H9 (cell line): ENCODE measurements around the gene TBC1D5. TPM values are rescaled to one million over a fixed set of nuclear protein-coding genes. Genes with fewer than 3 reads are reported as not detected.

ENCODE experiments used
- DNase-seq: peaks from one replicate; pipeline ENCODE4 v3.0.0-alpha.2; 2017
- H2AFZ ChIP-seq: one replicate; pipeline ENCODE4 v1.6.1; 2013; ENCODE audit warnings: mild to moderate bottlenecking, low read length, control low read depth, moderate library complexity
- H2AK5ac ChIP-seq: 2 replicates; pipeline ENCODE4 v1.6.1; 2013; ENCODE audit warnings: low read length, control low read depth, mixed read lengths; ENCODE audit not compliant: insufficient read length
- H2BK120ac ChIP-seq: one replicate; pipeline ENCODE4 v1.6.1; 2013; ENCODE audit warnings: low read depth, mild to moderate bottlenecking, low read length, control low read depth, inconsistent platforms; ENCODE audit not compliant: poor library complexity, severe bottlenecking
- H2BK12ac ChIP-seq: 2 replicates; pipeline ENCODE4 v1.6.1; 2013; ENCODE audit warnings: low read length, control low read depth, mixed read lengths, low read depth; ENCODE audit not compliant: insufficient read length
- H2BK15ac ChIP-seq: 2 replicates; pipeline ENCODE4 v1.6.1; 2013; ENCODE audit warnings: low read depth, low read length, control low read depth
- H2BK20ac ChIP-seq: one replicate; pipeline ENCODE4 v1.6.1; 2013; ENCODE audit warnings: low read depth, mild to moderate bottlenecking, low read length, control low read depth, inconsistent platforms; ENCODE audit not compliant: poor library complexity, severe bottlenecking
- H2BK5ac ChIP-seq: 2 replicates; pipeline ENCODE4 v1.6.1; 2013; ENCODE audit warnings: low read length, control low read depth, mixed read lengths; ENCODE audit not compliant: insufficient read length
- H3K14ac ChIP-seq: 2 replicates; pipeline ENCODE4 v1.6.1; 2013; ENCODE audit warnings: low read length, control low read depth; ENCODE audit not compliant: insufficient read depth
- H3K18ac ChIP-seq: 2 replicates; pipeline ENCODE4 v1.6.1; 2013; ENCODE audit warnings: low read depth, mild to moderate bottlenecking, mixed read lengths, low read length, control low read depth; ENCODE audit not compliant: insufficient read length
- H3K23ac ChIP-seq: 2 replicates; pipeline ENCODE4 v1.6.1; 2013; ENCODE audit warnings: low read length, control low read depth, mixed read lengths, low read depth; ENCODE audit not compliant: insufficient read length
- H3K23me2 ChIP-seq: 2 replicates; pipeline ENCODE4 v1.6.1; 2013; ENCODE audit warnings: low read depth, mild to moderate bottlenecking, mixed read lengths, low read length, control low read depth; ENCODE audit not compliant: insufficient read length, poor library complexity, severe bottlenecking
- H3K27ac ChIP-seq: 2 replicates; pipeline ENCODE4 v1.5.1; 2013; ENCODE audit warnings: low read length, control low read depth, mixed read lengths, low read depth; ENCODE audit not compliant: insufficient read length
- H3K27me3 ChIP-seq: 2 replicates; pipeline ENCODE4 v1.6.1; 2013; ENCODE audit warnings: low read length, control low read depth, inconsistent platforms; ENCODE audit not compliant: insufficient read depth
- H3K4ac ChIP-seq: 2 replicates; pipeline ENCODE4 v1.6.1; 2013; ENCODE audit warnings: low read depth, mild to moderate bottlenecking, control low read depth, inconsistent platforms, low read length, moderate library complexity
- H3K4me1 ChIP-seq: 2 replicates; pipeline ENCODE4 v1.6.1; 2013; ENCODE audit warnings: low read length, control low read depth, inconsistent platforms; ENCODE audit not compliant: insufficient read depth
- H3K4me2 ChIP-seq: 2 replicates; pipeline ENCODE4 v1.6.1; 2013; ENCODE audit warnings: low read length, control low read depth, mixed read lengths; ENCODE audit not compliant: insufficient read length, insufficient read depth
- H3K56ac ChIP-seq: 2 replicates; pipeline ENCODE4 v1.6.1; 2013; ENCODE audit warnings: low read depth, mild to moderate bottlenecking, mixed read lengths, low read length, control low read depth; ENCODE audit not compliant: insufficient read length
- H3K79me1 ChIP-seq: 2 replicates; pipeline ENCODE4 v1.6.1; 2013; ENCODE audit warnings: low read depth, mild to moderate bottlenecking, moderate library complexity, low read length, control low read depth, inconsistent platforms; ENCODE audit not compliant: insufficient read depth, poor library complexity, severe bottlenecking
- H3K79me2 ChIP-seq: 2 replicates; pipeline ENCODE4 v1.6.1; 2013; ENCODE audit warnings: low read length, control low read depth, inconsistent platforms; ENCODE audit not compliant: insufficient read depth
- H3K9ac ChIP-seq: 2 replicates; pipeline ENCODE4 v1.6.1; 2013; ENCODE audit warnings: low read length, control low read depth, mixed read lengths; ENCODE audit not compliant: insufficient read length; ENCODE audit errors: extremely low read depth
- H3K9me3 ChIP-seq: one replicate; pipeline ENCODE4 v1.6.1; 2013; ENCODE audit warnings: low read depth, low read length, inconsistent platforms; ENCODE audit not compliant: control insufficient read depth
- H3T11ph ChIP-seq: one replicate; pipeline ENCODE4 v1.6.1; 2013; ENCODE audit warnings: mild to moderate bottlenecking, low read length, control low read depth, inconsistent platforms
- H4K20me1 ChIP-seq: one replicate; pipeline ENCODE4 v1.6.1; 2013; ENCODE audit not compliant: control insufficient read depth, insufficient read length, insufficient read depth
- H4K5ac ChIP-seq: 2 replicates; pipeline ENCODE4 v1.6.1; 2013; ENCODE audit warnings: low read depth, mild to moderate bottlenecking, mixed read lengths, low read length, control low read depth; ENCODE audit not compliant: insufficient read length
- H4K8ac ChIP-seq: replicated peaks from 2 replicates; pipeline ENCODE4 v1.6.1; 2013; ENCODE audit warnings: low read length, control low read depth, mixed read lengths, low read depth; ENCODE audit not compliant: insufficient read length
- H4K91ac ChIP-seq: 2 replicates; pipeline ENCODE4 v1.6.1; 2013; ENCODE audit warnings: low read depth, mild to moderate bottlenecking, moderate library complexity, mixed read lengths, low read length, control low read depth; ENCODE audit not compliant: insufficient read length
- H3K27ac Mint-ChIP-seq, 3 experiments: 2 replicates in 2 of 3; 3 replicates in 1 of 3; pipeline ENCODE4 v1.8.0; 2020 to 2021; ENCODE audit warnings: mixed read lengths in 3 of 3, mild to moderate bottlenecking in 1 of 3, moderate library complexity in 1 of 3
- H3K27me3 Mint-ChIP-seq: 2 replicates; pipeline ENCODE4 v1.8.0; 2021; ENCODE audit warnings: low read depth, mild to moderate bottlenecking, moderate library complexity, mixed read lengths
- H3K36me3 Mint-ChIP-seq, 3 experiments: 2 replicates in 2 of 3; 3 replicates in 1 of 3; pipeline ENCODE4 v1.8.0; 2020 to 2021; ENCODE audit warnings: low read depth in 3 of 3, mixed read lengths in 3 of 3; ENCODE audit not compliant: insufficient read depth in 1 of 3
- H3K4me1 Mint-ChIP-seq, 2 experiments: 2 replicates each; pipeline ENCODE4 v1.8.0; 2020; ENCODE audit warnings: mixed read lengths in 2 of 2
- H3K4me3 Mint-ChIP-seq, 2 experiments: 2 replicates in 1 of 2; 3 replicates in 1 of 2; pipeline ENCODE4 v1.8.0; 2020 to 2021; ENCODE audit warnings: mild to moderate bottlenecking in 2 of 2, mixed read lengths in 2 of 2, moderate library complexity in 1 of 2
- H3K9me3 Mint-ChIP-seq, 2 experiments: 2 replicates in 1 of 2; 3 replicates in 1 of 2; pipeline ENCODE4 v1.8.0; 2020; ENCODE audit warnings: mild to moderate bottlenecking in 2 of 2, mixed read lengths in 2 of 2, moderate library complexity in 1 of 2
- CTCF ChIP-seq: fragments of 200-600 bp; sonication (generic); conservative IDR thresholded peaks from 3 replicates; pipeline ENCODE4 v1.8.0; 2021; ENCODE audit warnings: antibody characterized with exemption, mild to moderate bottlenecking
- total RNA-seq: library from RNA; stranded (reverse); gene quantifications from 2 replicates; pipeline ENCODE4 v1.2.1, GENCODE V29; 2021

Gene TBC1D5
- total RNA-seq, 1 experiment from 2014 or later: 25.0 TPM

- Mint-ChIP-seq H3K27ac (no peak overlapping the region), H3K27me3 (no peaks in the 10 kb centered on the region), H3K9me3 (no peaks in the 10 kb centered on the region), H3K4me1 (peaks cover under 1 to 2% of the 10 kb centered on the region in 2 experiments; a peak in 2 of 4 replicates), H3K4me3 (no peak overlapping the region), H3K36me3 (peaks cover 2 to 5% (median 4%) of the 10 kb centered on the region in 3 experiments; a peak in 3 of 7 replicates)
- Histone ChIP-seq H3T11ph (no peak overlapping the region), H2AK5ac (no peak overlapping the region), H2BK20ac (no peak overlapping the region), H3K18ac (no peak overlapping the region), H2BK5ac (no peak overlapping the region), H4K5ac (no peak overlapping the region), H3K4me2 (no peak overlapping the region), H3K23ac (no peak overlapping the region), H3K79me1 (no peaks in the 10 kb centered on the region), H3K27me3 (no peaks in the 10 kb centered on the region), H3K9ac (no peak overlapping the region), H4K20me1 (no peaks in the 10 kb centered on the region), H3K79me2 (no peaks in the 10 kb centered on the region), H3K4ac (no peak overlapping the region), H2BK12ac (no peak overlapping the region), H2AFZ (no peak overlapping the region), H2BK15ac (no peak overlapping the region), H3K4me1 (no peaks in the 10 kb centered on the region), H3K27ac (no peak overlapping the region), H4K8ac (no peak overlapping the region), H3K56ac (no peak overlapping the region), H3K14ac (no peak overlapping the region), H4K91ac (no peak overlapping the region), H2BK120ac (no peak overlapping the region), H3K23me2 (no peaks in the 10 kb centered on the region), H3K9me3 (no peaks in the 10 kb centered on the region)
- TF ChIP-seq CTCF: no peak
- DNase-seq: no peak
Observed at GRCh38 chr3:17770682-17771081, 28.3 kb upstream of the TBC1D5 start.
